ENCODE data around the gene PEPD. TPM values are rescaled to one million over a fixed set of nuclear protein-coding genes. Genes with fewer than 3 reads are reported as not detected.
A peak's percentile ranks its signal among the peaks of the same experiment; 100 is the strongest.

PEPD gene
- total RNA-seq, 1 donor from 2014 or later, result 24.0 TPM

DNA sequence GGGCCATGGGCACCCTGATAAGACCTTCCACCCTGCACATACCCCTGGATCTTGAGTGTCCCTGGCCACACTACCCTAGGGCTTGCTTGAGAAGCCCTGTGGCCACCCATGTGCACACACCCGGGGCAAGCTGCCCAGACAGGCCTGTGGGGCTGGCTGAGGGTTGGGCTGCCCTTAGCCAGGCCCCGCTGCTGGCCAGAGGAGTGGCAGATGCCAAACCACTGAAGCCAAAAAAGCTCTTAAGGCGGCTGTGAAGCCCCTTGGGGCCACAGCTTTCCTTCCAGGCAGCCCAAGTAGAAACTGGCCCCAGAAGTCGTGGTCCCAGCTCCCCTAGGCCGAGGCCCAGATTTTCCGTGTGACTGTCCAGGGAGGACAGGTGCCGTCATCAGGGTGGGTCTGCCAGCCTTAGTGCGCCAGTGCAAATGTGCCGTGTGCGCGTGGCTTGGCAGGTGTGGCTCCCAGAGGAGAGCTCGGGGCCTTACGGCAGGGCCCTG lies 133.3 kb downstream of the PEPD start:
- H3K4me3 ChIP-seq (ENCODE audit: low read length in 3 of 3), result peak overlapping the region; percentile 4 to 54 (median 24)
- H3K4me1 ChIP-seq (ENCODE audit: control insufficient read depth in 3 of 3, insufficient read depth in 3 of 3, low read length in 3 of 3), result peaks cover 70 to 78% (median 74%) of the 10 kb centered on the region in 3 donors
- H3K27ac ChIP-seq (ENCODE audit: low read depth, low read length), result peak overlapping the region; percentile 92

DNA sequence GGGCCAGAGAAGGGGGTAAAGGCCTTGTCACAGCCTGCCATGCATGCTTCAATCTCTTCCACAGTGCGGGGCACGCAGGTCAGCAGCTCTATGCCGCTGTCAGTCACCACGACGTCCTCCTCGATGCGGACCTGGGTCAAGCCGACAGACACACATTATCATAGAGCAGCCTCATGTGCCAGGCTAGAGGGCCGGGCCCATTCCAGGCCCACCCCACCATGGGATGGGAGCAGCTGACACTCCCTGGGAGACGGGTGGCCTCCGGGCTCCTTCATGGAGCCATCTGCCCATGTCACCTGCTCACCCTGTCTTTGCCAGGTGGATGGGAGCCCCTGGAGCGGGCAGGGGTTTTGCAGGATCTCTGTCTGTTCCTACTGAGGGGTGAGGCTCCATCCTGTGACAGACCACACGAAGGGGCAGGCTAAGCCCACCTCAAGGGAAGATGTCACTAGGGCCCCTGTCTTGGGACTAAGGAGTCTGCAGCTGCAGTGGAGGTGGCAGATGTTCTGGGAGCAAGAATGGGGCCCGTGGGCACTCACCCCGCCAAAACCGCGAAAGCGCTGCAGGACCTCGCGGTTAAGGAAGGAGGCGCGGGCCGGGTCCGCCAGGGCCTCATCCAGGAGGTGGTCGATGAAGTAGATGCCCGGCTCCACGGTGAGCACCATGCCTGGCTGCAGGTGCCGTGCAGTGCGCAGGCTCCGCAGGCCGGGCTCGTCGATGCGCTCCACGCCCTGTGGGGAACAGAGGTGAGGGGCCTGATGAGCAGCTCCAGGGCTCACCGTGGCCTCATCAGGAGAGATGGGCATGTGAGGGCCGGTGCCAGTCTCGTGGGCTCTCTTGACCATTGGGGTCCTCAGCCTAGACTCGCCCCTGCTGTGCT lies 134.0 kb downstream of the PEPD start:
- peaks cover 68 to 76% (median 70%) of the 10 kb centered on the region in 3 donors for H3K4me1 ChIP-seq (ENCODE audit: control insufficient read depth in 3 of 3, insufficient read depth in 3 of 3, low read length in 3 of 3)

More for the DNA sequence above, 133.3 kb downstream of the PEPD start:
- Histone ChIP-seq H3K36me3 (ENCODE audit: control insufficient read depth in 3 of 3, insufficient read depth in 3 of 3, low read length in 3 of 3) (peaks cover 0 to 5% (median 4%) of the 10 kb centered on the region in 3 donors), H3K9me3 (ENCODE audit: control insufficient read depth in 3 of 3, low read length in 3 of 3) (no peaks in the 10 kb centered on the region), H3K9ac (ENCODE audit: low read depth in 1 of 3, low read length in 3 of 3) (peak overlapping the region; percentile 48 to 82 (median 70)), H3K27me3 (ENCODE audit: control insufficient read depth in 3 of 3, insufficient read depth in 3 of 3, low read length in 3 of 3) (no peaks in the 10 kb centered on the region)

DNA sequence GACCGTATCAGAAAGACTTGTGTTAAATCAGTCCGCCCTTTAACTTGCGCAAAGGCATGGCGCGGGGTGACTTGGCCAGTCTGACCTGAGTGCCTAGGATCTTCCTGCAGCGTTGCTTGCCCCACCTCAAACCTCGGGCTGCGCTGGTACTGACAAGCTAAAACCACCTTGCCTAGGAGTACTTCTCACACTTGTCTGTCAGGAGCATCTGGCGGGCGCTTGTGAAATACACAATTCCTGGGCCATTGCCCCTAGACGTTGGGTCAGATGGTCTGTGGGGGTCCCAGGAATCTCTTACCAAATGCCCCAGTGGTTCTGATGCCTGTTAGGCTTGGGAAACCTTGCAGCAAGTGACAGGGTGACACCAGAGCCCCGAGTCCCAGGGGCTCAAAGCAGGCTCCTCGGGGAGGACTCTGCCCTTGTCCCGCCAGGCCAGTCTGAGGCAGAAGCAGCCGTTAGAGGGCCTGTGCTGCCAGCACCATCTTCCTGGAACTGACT lies 135.2 kb downstream of the PEPD start:
- Histone ChIP-seq H3K4me3 (ENCODE audit: low read length in 3 of 3) (peak overlapping the region in 2 of 3 donors; percentile 15 to 16), H3K27me3 (ENCODE audit: control insufficient read depth in 3 of 3, insufficient read depth in 3 of 3, low read length in 3 of 3) (no peaks in the 10 kb centered on the region), H3K27ac (ENCODE audit: low read depth, low read length) (no peak overlapping the region), H3K9me3 (ENCODE audit: control insufficient read depth in 3 of 3, low read length in 3 of 3) (no peaks in the 10 kb centered on the region), H3K4me1 (ENCODE audit: control insufficient read depth in 3 of 3, insufficient read depth in 3 of 3, low read length in 3 of 3) (peaks cover 57 to 64% (median 59%) of the 10 kb centered on the region in 3 donors), H3K9ac (ENCODE audit: low read depth in 1 of 3, low read length in 3 of 3) (peak overlapping the region in 2 of 3 donors; percentile 61 to 68), H3K36me3 (ENCODE audit: control insufficient read depth in 3 of 3, insufficient read depth in 3 of 3, low read length in 3 of 3) (peaks cover under 1 to 5% (median 4%) of the 10 kb centered on the region in 3 donors)

More for the DNA sequence above, 134.0 kb downstream of the PEPD start:
- H3K27me3 ChIP-seq (ENCODE audit: control insufficient read depth in 3 of 3, insufficient read depth in 3 of 3, low read length in 3 of 3), result no peaks in the 10 kb centered on the region
- peaks cover 0 to 5% (median 4%) of the 10 kb centered on the region in 3 donors for H3K36me3 ChIP-seq (ENCODE audit: control insufficient read depth in 3 of 3, insufficient read depth in 3 of 3, low read length in 3 of 3)
- peak overlapping the region; percentile 48 to 82 (median 70) for H3K9ac ChIP-seq (ENCODE audit: low read depth in 1 of 3, low read length in 3 of 3)
- H3K4me3 ChIP-seq (ENCODE audit: low read length in 3 of 3), result peak overlapping the region in 1 of 3 donors; percentile 54
- H3K9me3 ChIP-seq (ENCODE audit: control insufficient read depth in 3 of 3, low read length in 3 of 3), result no peaks in the 10 kb centered on the region
- H3K27ac ChIP-seq (ENCODE audit: low read depth, low read length), result peak overlapping the region; percentile 92

DNA sequence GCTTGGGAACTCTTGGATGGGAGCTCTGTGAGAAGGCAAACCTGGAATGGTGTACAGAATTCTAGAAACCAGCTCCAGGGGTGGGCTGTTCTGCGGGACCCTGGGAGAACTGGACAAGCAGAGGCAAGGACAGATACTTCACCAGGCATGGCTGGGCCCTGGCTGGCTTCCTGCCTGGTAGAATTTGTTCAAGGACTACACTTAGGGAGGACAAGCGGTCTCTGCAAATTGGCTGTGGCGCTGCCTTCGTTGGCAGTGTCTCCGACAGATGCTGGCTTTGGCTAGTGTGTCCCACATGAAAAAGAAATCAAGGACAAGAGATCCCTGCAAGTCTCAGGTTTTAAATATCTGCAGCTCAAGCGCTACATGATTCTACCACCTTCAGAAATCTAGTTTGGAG lies 135.6 kb downstream of the PEPD start:
- H3K27me3 ChIP-seq (ENCODE audit: control insufficient read depth in 3 of 3, insufficient read depth in 3 of 3, low read length in 3 of 3), result no peaks in the 10 kb centered on the region
- H3K4me3 ChIP-seq (ENCODE audit: low read length in 3 of 3), result no peak overlapping the region
- H3K27ac ChIP-seq (ENCODE audit: low read depth, low read length), result peak overlapping the region; percentile 17
- peak overlapping the region in 1 of 3 donors; percentile 68 for H3K9ac ChIP-seq (ENCODE audit: low read depth in 1 of 3, low read length in 3 of 3)
- H3K36me3 ChIP-seq (ENCODE audit: control insufficient read depth in 3 of 3, insufficient read depth in 3 of 3, low read length in 3 of 3), result peaks cover 3 to 5% (median 4%) of the 10 kb centered on the region in 3 donors
- H3K9me3 ChIP-seq (ENCODE audit: control insufficient read depth in 3 of 3, low read length in 3 of 3), result no peaks in the 10 kb centered on the region
- H3K4me1 ChIP-seq (ENCODE audit: control insufficient read depth in 3 of 3, insufficient read depth in 3 of 3, low read length in 3 of 3), result peaks cover 54 to 59% (median 55%) of the 10 kb centered on the region in 3 donors

DNA sequence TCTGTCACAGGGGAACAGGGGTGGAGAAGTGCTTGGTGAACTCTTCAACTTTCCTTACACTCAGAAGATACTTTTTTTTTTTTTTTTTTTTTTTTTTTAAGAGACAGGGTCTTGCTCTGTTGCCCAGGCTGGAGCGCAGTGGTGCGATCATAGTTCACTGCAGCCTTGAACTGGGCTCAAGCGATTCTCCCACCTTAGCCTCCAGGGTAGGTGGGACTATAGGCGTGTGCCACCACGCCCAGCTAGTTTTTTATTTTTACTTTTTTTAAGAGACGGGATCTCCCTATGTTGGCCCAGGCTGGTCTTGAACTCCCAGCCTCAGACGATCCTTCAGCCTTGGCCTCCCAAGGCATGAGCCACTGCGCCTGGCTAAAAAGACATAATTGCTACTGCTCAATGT lies 136.6 kb downstream of the PEPD start:
- no peak overlapping the region for H3K4me3 ChIP-seq (ENCODE audit: low read length in 3 of 3)
- H3K27me3 ChIP-seq (ENCODE audit: control insufficient read depth in 3 of 3, insufficient read depth in 3 of 3, low read length in 3 of 3), result no peaks in the 10 kb centered on the region
- H3K9me3 ChIP-seq (ENCODE audit: control insufficient read depth in 3 of 3, low read length in 3 of 3), result no peaks in the 10 kb centered on the region
- H3K27ac ChIP-seq (ENCODE audit: low read depth, low read length), result no peak overlapping the region
- no peak overlapping the region for H3K9ac ChIP-seq (ENCODE audit: low read depth in 1 of 3, low read length in 3 of 3)
- peaks cover 45 to 51% (median 46%) of the 10 kb centered on the region in 3 donors for H3K4me1 ChIP-seq (ENCODE audit: control insufficient read depth in 3 of 3, insufficient read depth in 3 of 3, low read length in 3 of 3)
- H3K36me3 ChIP-seq (ENCODE audit: control insufficient read depth in 3 of 3, insufficient read depth in 3 of 3, low read length in 3 of 3), result peaks cover 3 to 5% (median 4%) of the 10 kb centered on the region in 3 donors

DNA sequence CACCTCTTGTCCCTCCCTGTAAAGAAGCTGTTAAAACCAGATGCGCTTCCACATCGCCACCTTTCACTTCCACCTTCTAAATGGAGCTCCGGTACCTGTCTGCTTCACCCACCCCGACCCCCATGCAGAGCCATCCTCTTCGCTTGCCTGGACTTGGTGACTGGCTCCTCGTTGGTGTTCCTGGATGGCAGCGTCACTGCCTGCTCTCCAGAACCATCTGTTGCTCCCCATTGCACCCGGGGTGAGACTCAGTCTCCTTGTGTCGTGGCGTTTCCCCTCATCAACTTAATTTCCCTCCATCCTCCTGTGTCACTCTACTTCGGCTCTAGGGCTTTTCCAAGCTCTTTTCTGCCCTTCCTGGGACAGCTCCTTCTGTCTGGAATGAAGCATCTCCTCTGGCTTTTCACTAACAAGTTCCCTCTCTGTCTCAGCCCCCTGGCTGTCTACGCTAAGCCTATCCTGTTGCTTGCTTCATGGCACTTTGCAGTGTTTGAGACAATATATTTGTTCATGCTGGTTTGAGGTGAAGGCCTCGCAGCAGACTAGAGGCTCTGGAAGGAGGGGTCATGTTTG lies 137.8 kb downstream of the PEPD start:
- peaks cover 34 to 41% (median 39%) of the 10 kb centered on the region in 3 donors for H3K4me1 ChIP-seq (ENCODE audit: control insufficient read depth in 3 of 3, insufficient read depth in 3 of 3, low read length in 3 of 3)

DNA sequence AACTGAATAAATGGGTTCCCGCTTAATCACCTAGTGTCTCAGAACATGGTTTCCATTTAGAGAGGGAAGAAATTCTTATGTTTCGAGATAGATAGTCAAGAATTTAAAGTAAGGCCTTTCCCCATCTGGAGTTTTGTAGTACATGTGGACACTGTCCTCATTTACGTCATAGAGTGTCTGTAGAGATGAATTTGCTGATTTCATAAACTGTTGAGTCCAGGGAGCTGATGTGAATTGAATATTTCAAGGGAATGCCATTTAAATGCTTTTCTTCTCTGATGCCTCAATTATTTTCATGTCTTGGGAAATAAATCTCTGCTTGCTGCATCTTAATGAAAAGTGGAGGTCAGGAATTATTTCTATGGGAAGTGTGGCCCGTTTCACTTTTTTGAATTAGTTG lies 138.6 kb downstream of the PEPD start:
- no peaks in the 10 kb centered on the region for H3K27me3 ChIP-seq (ENCODE audit: control insufficient read depth in 3 of 3, insufficient read depth in 3 of 3, low read length in 3 of 3)
- H3K36me3 ChIP-seq (ENCODE audit: control insufficient read depth in 3 of 3, insufficient read depth in 3 of 3, low read length in 3 of 3), result peaks cover 6 to 11% (median 9%) of the 10 kb centered on the region in 3 donors
- no peaks in the 10 kb centered on the region for H3K9me3 ChIP-seq (ENCODE audit: control insufficient read depth in 3 of 3, low read length in 3 of 3)
- H3K9ac ChIP-seq (ENCODE audit: low read depth in 1 of 3, low read length in 3 of 3), result no peak overlapping the region
- no peak overlapping the region for H3K4me3 ChIP-seq (ENCODE audit: low read length in 3 of 3)
- peaks cover 26 to 38% (median 37%) of the 10 kb centered on the region in 3 donors for H3K4me1 ChIP-seq (ENCODE audit: control insufficient read depth in 3 of 3, insufficient read depth in 3 of 3, low read length in 3 of 3)
- no peak overlapping the region for H3K27ac ChIP-seq (ENCODE audit: low read depth, low read length)

More for the DNA sequence above, 137.8 kb downstream of the PEPD start:
- Histone ChIP-seq H3K36me3 (ENCODE audit: control insufficient read depth in 3 of 3, insufficient read depth in 3 of 3, low read length in 3 of 3) (peaks cover 6 to 11% (median 9%) of the 10 kb centered on the region in 3 donors), H3K27ac (ENCODE audit: low read depth, low read length) (no peak overlapping the region), H3K27me3 (ENCODE audit: control insufficient read depth in 3 of 3, insufficient read depth in 3 of 3, low read length in 3 of 3) (no peaks in the 10 kb centered on the region), H3K9ac (ENCODE audit: low read depth in 1 of 3, low read length in 3 of 3) (no peak overlapping the region), H3K9me3 (ENCODE audit: control insufficient read depth in 3 of 3, low read length in 3 of 3) (no peaks in the 10 kb centered on the region), H3K4me3 (ENCODE audit: low read length in 3 of 3) (no peak overlapping the region)

DNA sequence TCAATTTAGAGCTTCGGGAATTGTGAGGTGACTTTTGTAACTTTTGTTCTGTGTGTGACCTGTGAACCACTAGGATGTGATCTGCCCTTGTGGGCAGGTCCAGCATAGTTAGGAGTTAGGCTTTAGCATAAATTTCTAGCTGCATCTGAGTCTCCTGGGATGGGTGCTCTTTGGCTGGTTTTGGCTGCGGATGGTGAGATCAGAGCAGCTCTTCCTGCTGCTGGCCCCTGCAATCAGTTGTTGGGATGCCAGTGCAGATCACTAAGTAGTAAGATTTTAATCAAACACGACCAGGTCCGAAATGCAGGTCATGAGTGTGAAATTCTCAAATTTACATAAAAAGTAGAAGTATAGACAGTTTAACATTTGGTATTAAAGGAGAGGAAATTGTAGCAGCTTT lies 139.6 kb downstream of the PEPD start:
- H3K4me3 ChIP-seq (ENCODE audit: low read length in 3 of 3), result no peak overlapping the region
- no peak overlapping the region for H3K9ac ChIP-seq (ENCODE audit: low read depth in 1 of 3, low read length in 3 of 3)
- peaks cover 20 to 33% (median 32%) of the 10 kb centered on the region in 3 donors for H3K4me1 ChIP-seq (ENCODE audit: control insufficient read depth in 3 of 3, insufficient read depth in 3 of 3, low read length in 3 of 3)
- no peak overlapping the region for H3K27ac ChIP-seq (ENCODE audit: low read depth, low read length)
- H3K9me3 ChIP-seq (ENCODE audit: control insufficient read depth in 3 of 3, low read length in 3 of 3), result no peaks in the 10 kb centered on the region
- H3K36me3 ChIP-seq (ENCODE audit: control insufficient read depth in 3 of 3, insufficient read depth in 3 of 3, low read length in 3 of 3), result peaks cover 6 to 11% (median 9%) of the 10 kb centered on the region in 3 donors
- no peaks in the 10 kb centered on the region for H3K27me3 ChIP-seq (ENCODE audit: control insufficient read depth in 3 of 3, insufficient read depth in 3 of 3, low read length in 3 of 3)

DNA sequence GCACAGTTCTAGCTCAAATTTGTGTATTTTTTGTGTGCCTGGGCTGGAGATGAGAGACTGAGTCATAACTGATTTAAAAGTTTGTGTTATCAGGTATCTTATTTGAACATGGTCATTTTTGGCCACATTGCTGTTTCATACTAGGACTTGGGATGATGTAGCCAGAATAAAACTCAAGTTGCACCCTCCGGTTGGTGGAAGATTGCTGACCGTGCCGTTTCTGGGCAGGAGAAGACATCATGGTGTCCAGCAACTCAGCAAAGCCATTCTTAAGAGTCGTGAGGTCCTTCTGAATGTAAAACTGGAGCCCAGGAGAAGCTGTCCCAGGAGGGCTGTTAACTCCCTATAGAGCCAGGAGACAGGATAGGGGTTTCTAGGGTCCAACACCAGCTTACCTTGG lies 140.5 kb downstream of the PEPD start:
- Histone ChIP-seq H3K9ac (ENCODE audit: low read depth in 1 of 3, low read length in 3 of 3) (no peak overlapping the region), H3K4me1 (ENCODE audit: control insufficient read depth in 3 of 3, insufficient read depth in 3 of 3, low read length in 3 of 3) (peaks cover 20 to 32% (median 23%) of the 10 kb centered on the region in 3 donors), H3K27me3 (ENCODE audit: control insufficient read depth in 3 of 3, insufficient read depth in 3 of 3, low read length in 3 of 3) (no peaks in the 10 kb centered on the region), H3K4me3 (ENCODE audit: low read length in 3 of 3) (no peak overlapping the region), H3K9me3 (ENCODE audit: control insufficient read depth in 3 of 3, low read length in 3 of 3) (no peaks in the 10 kb centered on the region), H3K36me3 (ENCODE audit: control insufficient read depth in 3 of 3, insufficient read depth in 3 of 3, low read length in 3 of 3) (peaks cover 6 to 11% (median 9%) of the 10 kb centered on the region in 3 donors), H3K27ac (ENCODE audit: low read depth, low read length) (no peak overlapping the region)
